CD4-positive, alpha-beta T cell treated with Interferon alpha-2 for 1 hour (primary cell): ENCODE data around the gene CLCNKA.

Experiments used
- DNase-seq, 2 donors: peaks; one replicate each; pipeline ENCODE4 v3.0.0-alpha.2; 2020 to 2022

Gene CLCNKA

GRCh38 chr1:16082283-16083038 is 60.6 kb downstream of the CLCNKA start:
- peak; percentile 53 to 65 for DNase-seq

- no peak for DNase-seq
Measured at GRCh38 chr1:16083486-16083885, 61.6 kb downstream of the CLCNKA start.
